Measurements from ENCODE around the gene CELA2A.

GRCh38 chr1:15452216-15452615 lies 4.3 kb upstream of the CELA2A start:
- no peak for TF ChIP-seq CTCF (IDR thresholded peaks at IDR 0.05)
- TF ChIP-seq POLR2A (IDR thresholded peaks at IDR 0.05; ENCODE audit: low read depth) = no peak
- no peak for TF ChIP-seq POLR2AphosphoS5 (IDR thresholded peaks at IDR 0.05)
- TF ChIP-seq EP300 (IDR thresholded peaks at IDR 0.05) = no peak
